Measurements from ENCODE around the gene TOX2.

DNA sequence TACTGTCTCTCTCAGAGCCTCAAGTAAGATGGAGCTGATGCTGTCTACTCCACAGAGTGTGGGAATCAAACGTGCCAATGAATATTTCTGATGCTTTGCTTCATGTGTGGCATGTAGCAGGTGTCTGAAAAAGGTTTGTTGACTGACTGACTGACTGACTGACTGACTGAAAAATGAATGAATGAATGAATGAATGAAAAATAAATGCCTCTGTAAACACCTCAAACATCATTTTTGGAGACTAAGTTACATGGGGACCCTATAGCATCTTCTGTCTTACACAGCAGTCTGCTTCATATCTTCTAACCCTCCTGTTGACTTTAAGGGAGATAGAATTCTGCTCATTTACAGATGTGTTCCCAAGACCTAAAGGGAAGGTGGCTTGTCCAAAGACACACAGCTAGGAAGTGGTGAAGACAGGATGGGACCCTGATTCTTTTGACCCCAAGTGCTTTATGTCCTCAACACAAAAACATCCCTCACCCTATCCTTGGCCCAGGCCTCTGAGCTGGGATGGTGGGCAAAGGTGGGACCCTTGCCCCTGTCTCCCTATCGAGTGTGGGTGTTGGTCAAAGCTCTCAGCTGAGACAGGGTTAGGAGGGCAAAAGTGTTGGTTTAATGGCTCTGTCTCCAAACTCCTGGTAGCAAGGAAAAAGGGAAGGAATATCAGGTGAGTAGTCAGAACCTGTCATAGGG lies 104.4 kb downstream of the TOX2 start:
- TF ChIP-seq, protein P1, sequence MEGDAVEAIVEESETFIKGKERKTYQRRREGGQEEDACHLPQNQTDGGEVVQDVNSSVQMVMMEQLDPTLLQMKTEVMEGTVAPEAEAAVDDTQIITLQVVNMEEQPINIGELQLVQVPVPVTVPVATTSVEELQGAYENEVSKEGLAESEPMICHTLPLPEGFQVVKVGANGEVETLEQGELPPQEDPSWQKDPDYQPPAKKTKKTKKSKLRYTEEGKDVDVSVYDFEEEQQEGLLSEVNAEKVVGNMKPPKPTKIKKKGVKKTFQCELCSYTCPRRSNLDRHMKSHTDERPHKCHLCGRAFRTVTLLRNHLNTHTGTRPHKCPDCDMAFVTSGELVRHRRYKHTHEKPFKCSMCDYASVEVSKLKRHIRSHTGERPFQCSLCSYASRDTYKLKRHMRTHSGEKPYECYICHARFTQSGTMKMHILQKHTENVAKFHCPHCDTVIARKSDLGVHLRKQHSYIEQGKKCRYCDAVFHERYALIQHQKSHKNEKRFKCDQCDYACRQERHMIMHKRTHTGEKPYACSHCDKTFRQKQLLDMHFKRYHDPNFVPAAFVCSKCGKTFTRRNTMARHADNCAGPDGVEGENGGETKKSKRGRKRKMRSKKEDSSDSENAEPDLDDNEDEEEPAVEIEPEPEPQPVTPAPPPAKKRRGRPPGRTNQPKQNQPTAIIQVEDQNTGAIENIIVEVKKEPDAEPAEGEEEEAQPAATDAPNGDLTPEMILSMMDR (IDR thresholded peaks at IDR 0.05; ENCODE audit: low read depth, low read length): no peak
- TF ChIP-seq POLR2A (IDR thresholded peaks at IDR 0.05; ENCODE audit: extremely low read depth, insufficient read length) (no peak), MYC (IDR thresholded peaks at IDR 0.05; ENCODE audit: low read depth, low read length) (no peak)
